ENCODE results near the gene TMEM109.

DNA sequence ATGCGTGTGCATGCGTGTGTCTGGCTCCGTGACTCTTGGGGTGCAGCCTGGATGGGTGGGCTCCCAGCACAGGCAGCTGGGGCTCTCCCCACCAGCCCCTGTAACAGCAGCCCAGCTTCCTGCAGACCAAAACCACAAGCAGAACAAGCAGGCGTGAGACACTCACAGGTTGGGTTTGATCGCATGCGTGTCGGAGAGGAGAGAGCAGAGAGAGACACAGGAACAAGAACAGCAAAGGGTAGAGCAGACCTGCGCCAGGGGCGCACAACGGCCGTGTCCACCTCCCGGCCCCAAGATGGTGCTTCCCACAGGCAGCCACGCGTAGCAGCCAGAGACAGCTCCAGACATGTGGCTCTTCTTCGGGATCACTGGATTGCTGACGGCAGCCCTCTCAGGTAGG lies 57.6 kb downstream of the TMEM109 start, which contains the start of gene CD6:
- TF ChIP-seq, protein P1, sequence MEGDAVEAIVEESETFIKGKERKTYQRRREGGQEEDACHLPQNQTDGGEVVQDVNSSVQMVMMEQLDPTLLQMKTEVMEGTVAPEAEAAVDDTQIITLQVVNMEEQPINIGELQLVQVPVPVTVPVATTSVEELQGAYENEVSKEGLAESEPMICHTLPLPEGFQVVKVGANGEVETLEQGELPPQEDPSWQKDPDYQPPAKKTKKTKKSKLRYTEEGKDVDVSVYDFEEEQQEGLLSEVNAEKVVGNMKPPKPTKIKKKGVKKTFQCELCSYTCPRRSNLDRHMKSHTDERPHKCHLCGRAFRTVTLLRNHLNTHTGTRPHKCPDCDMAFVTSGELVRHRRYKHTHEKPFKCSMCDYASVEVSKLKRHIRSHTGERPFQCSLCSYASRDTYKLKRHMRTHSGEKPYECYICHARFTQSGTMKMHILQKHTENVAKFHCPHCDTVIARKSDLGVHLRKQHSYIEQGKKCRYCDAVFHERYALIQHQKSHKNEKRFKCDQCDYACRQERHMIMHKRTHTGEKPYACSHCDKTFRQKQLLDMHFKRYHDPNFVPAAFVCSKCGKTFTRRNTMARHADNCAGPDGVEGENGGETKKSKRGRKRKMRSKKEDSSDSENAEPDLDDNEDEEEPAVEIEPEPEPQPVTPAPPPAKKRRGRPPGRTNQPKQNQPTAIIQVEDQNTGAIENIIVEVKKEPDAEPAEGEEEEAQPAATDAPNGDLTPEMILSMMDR (conservative IDR thresholded peaks at IDR 0.05; ENCODE audit: low read length) = no peak
- no peak for TF ChIP-seq EZH2phosphoT487 (IDR thresholded peaks at IDR 0.05; ENCODE audit: borderline replicate concordance)
